HL-60/S4 treated with phorbol 12-myristate 13-acetate at 8.2 ng/mL for 4 days and 3 days (cell line): ENCODE results near the gene B4GALNT1.

Experiments
- in situ Hi-C: fragments of 300-500 bp; cut with MboI; formaldehyde crosslinking; loops from 2 replicates; pipeline ENCODE4 v1.15.0; 2022; ENCODE audit warnings: low sequenced_read_pairs

B4GALNT1 gene

GRCh38 chr12:57586832-57587429 lies 46.1 kb downstream of the B4GALNT1 start:
- in situ Hi-C loops: no loop called here

GRCh38 chr12:57586128-57586527 lies 46.9 kb downstream of the B4GALNT1 start:
- in situ Hi-C loops: no loop called here

DNA sequence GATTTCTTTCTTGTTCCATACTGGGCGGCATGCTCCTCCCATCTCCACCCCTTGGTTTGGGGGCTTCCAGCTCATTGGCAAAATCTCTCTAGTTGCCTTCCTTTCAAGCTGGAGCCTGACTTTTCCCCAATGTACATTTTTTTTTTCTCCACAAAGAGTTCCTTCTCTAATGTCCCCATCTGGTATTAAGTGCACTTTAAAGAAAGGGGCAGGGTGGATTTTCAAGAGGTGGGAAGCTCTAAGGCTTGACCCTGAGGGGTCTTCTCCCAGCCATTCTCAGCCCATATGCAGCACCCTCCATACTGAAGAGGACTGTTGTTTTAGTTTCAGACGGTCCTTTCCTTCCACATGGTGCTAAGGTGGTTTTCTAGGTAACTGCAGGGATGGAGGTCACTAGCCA lies 47.8 kb downstream of the B4GALNT1 start:
- in situ Hi-C loops: no loop called here

- in situ Hi-C loops: no loop called here
Observed at GRCh38 chr12:57584690-57585089, 48.3 kb downstream of the B4GALNT1 start.

GRCh38 chr12:57584050-57584449 lies 49.0 kb downstream of the B4GALNT1 start:
- in situ Hi-C loops: no loop called here

GRCh38 chr12:57583008-57583831 lies 49.8 kb downstream of the B4GALNT1 start:
- in situ Hi-C loops: no loop called here

- in situ Hi-C loops: no loop called here
Observed at GRCh38 chr12:57582440-57582839, 50.6 kb downstream of the B4GALNT1 start.

DNA sequence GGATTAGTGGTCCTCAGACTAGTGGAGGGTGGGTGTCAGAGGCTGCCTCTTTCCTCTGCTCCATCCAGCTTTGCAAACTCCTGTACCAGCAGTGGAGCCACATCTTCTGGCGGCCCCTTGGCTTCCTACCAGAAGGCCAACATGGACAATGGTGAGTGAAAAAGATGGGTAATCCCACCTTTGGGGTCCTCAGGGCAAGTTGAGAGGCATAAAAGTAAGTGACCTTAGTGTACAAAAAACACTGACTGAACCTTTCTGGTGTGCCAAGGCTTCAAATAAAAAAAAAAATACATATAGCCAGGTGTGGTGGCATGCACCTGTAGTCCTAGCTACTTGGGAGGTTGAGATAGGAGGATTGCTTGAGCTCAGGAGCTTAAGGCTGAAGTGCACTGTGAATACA lies 51.2 kb downstream of the B4GALNT1 start:
- in situ Hi-C loops: no loop called here

DNA sequence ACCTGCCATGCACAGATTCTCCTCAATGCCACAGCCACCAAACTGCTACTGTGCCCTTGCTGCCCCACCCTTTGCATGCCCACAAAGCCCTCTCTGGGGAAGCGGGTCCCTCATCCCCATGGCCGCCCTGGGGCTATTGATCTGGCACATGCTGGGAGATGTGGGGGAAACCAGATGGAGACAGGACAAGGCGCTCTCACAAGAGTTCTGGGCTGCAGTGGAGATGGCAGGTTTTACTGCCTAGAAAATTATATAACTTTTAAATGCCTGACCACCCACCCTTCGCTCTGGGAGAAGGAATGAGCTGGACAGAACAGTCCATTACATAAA lies 52.6 kb downstream of the B4GALNT1 start:
- in situ Hi-C loops: no loop called here

GRCh38 chr12:57579677-57580465 lies 53.1 kb downstream of the B4GALNT1 start:
- in situ Hi-C loops: no loop called here

- in situ Hi-C loops: no loop called here
Observed at GRCh38 chr12:57579011-57579410, 54.0 kb downstream of the B4GALNT1 start.

DNA sequence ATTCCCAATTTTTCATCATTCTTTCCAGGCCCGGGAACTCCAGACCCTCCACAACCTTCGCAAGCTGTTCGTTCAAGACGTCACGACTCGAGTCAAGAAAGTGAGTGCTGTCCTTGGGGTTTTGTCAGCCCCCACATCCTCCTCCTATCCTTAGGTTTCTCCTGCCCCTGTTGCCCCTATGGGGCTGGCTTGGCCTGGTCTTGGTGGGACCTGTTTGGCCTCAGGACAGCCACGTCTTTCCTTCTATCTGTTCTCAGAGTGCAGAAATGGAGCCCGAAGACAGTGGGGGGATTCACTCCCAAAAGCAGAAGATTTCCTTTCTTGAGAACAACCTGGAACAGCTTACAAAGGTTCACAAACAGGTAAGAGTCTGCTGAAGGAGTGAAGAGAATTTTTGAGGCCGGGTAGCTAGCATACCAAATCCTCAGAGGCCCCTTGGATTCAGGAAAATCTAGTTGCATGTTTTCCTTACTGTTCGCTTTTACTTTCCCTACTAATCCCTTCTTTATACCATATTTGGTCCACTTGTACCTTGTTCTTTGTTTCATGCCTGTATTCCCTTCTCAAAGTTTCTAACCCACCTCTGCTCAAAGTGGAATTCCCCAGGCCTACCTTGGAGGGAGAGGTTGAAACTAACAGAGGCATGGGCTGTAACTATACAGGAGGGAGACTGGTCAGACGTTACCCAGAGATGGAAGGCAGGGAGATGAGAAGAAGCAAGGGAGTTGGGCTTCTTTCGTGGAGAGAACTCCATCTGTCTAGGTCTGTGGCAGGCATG lies 54.8 kb downstream of the B4GALNT1 start:
- in situ Hi-C loops: no loop called here

DNA sequence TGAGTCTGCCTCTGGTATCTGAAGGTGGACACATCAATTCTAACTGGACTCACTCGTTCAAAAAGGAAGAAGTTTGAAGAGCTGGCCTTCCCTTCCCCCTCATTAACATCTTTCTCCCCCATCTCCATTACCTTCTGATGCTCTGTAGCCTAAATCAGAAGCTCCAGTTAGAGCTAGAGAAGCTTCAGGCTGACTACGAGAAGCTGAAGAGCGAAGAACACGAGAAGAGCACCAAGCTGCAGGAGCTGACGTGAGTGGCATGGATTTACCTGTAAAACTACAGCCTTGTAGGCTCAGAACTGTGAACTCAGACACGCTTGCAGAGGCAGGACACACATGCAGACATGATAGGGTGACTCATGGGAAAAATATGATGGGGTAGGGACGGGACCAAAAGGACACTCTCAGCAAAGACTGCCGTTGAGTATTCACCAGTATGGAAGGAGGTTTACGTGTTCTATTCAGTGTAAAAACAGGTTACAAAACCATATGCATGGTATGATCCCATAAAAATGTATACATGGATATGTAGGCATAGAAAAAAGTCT lies 56.3 kb downstream of the B4GALNT1 start:
- in situ Hi-C loops: no loop called here
